NOMO-1 treated with dmso at 0.1 percent for 144 hours (cell line): Measurements from ENCODE around the gene PIAS3.
A peak's percentile ranks its signal among the peaks of the same experiment; 100 is the strongest.
"Not testable (repeated sequence)": the region's sequence is repeated elsewhere in the genome, so short reads cannot be mapped to it uniquely, and the experiment has no call there.

Experiments
- DNase-seq: peaks from one replicate; lab custom pipeline; 2025; ENCODE audit not compliant: unreplicated experiment; lab: John Stamatoyannopoulos, UW

PIAS3 gene

GRCh38 chr1:145826030-145826429 lies 32.9 kb downstream of the PIAS3 start:
- no peak for DNase-seq

GRCh38 chr1:145824499-145824842 lies 34.4 kb downstream of the PIAS3 start:
- no peak for DNase-seq

GRCh38 chr1:145823565-145824498 lies 35.0 kb downstream of the PIAS3 start, which contains the start of the genes POLR3C and RNF115:
TSS of gene POLR3C (plus strand) at chr1:145824200. CDS start at chr1:145825777, 1,577 bp downstream.
TSS of gene RNF115 (minus strand) at chr1:145824095. CDS start at chr1:145823873, 222 bp downstream.
- DNase-seq = peak; percentile 95

GRCh38 chr1:145822779-145823331 lies 36.0 kb downstream of the PIAS3 start:
- not testable (repeated sequence) for DNase-seq

- DNase-seq = not testable (repeated sequence)
Observed at GRCh38 chr1:145818095-145818494, 40.8 kb downstream of the PIAS3 start.

- DNase-seq = not testable (repeated sequence)
Observed at GRCh38 chr1:145812977-145813810, 45.7 kb downstream of the PIAS3 start.

GRCh38 chr1:145806844-145807243 lies 52.0 kb downstream of the PIAS3 start:
- DNase-seq = no peak

- DNase-seq = no peak
Observed at GRCh38 chr1:145806408-145806807, 52.5 kb downstream of the PIAS3 start.

GRCh38 chr1:145805057-145805456 lies 53.8 kb downstream of the PIAS3 start:
- DNase-seq = no peak

GRCh38 chr1:145804235-145805045 lies 54.4 kb downstream of the PIAS3 start:
- no peak for DNase-seq

GRCh38 chr1:145799806-145800205 lies 59.1 kb downstream of the PIAS3 start:
- DNase-seq = no peak
